ENCODE results near the gene TNS2.
A peak's percentile ranks its signal among the peaks of the same experiment; 100 is the strongest.
"Not testable (repeated sequence)": the region's sequence is repeated elsewhere in the genome, so short reads cannot be mapped to it uniquely, and the experiment has no call there.

TNS2 gene, protein sequence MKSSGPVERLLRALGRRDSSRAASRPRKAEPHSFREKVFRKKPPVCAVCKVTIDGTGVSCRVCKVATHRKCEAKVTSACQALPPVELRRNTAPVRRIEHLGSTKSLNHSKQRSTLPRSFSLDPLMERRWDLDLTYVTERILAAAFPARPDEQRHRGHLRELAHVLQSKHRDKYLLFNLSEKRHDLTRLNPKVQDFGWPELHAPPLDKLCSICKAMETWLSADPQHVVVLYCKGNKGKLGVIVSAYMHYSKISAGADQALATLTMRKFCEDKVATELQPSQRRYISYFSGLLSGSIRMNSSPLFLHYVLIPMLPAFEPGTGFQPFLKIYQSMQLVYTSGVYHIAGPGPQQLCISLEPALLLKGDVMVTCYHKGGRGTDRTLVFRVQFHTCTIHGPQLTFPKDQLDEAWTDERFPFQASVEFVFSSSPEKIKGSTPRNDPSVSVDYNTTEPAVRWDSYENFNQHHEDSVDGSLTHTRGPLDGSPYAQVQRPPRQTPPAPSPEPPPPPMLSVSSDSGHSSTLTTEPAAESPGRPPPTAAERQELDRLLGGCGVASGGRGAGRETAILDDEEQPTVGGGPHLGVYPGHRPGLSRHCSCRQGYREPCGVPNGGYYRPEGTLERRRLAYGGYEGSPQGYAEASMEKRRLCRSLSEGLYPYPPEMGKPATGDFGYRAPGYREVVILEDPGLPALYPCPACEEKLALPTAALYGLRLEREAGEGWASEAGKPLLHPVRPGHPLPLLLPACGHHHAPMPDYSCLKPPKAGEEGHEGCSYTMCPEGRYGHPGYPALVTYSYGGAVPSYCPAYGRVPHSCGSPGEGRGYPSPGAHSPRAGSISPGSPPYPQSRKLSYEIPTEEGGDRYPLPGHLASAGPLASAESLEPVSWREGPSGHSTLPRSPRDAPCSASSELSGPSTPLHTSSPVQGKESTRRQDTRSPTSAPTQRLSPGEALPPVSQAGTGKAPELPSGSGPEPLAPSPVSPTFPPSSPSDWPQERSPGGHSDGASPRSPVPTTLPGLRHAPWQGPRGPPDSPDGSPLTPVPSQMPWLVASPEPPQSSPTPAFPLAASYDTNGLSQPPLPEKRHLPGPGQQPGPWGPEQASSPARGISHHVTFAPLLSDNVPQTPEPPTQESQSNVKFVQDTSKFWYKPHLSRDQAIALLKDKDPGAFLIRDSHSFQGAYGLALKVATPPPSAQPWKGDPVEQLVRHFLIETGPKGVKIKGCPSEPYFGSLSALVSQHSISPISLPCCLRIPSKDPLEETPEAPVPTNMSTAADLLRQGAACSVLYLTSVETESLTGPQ (N-terminal part only)

DNA sequence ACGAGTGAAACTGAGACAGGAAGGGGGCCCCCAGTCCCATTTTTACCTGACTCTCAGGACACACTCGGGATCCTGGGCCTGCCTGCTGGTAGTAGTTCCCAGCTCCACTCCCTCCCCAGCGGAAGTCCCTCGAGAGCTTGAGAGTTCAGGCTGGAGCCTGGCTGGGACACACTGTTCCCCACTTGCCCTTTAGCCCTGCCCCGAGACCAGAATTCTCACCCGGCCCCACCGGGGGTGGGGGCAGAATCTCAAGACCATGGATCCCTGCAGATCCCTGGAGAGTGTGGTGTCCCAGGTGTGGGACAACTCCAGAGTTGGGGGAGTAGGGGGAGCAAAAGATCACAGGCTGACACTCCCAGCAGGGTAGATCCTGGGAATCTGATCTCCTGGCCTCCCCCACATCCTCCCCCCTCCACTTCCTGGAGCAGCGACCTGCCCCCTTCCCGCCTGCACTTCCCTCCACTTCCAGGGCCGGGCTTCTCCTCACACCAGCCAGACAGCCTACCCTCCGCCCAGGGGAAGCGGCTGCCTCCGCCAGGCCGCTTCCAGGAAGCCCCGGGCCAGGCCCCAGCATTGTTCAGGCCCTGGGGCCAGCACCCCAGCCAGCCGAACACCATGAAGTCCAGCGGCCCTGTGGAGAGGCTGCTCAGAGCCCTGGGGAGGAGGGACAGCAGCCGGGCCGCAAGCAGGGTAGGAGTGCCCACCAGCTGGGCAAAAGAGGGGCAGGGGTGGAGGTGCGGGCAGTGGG is at the start of gene TNS2:
TSS of gene TNS2 (plus strand) at position 495 of the 748 bp plus-strand sequence. CDS start at position 616, 121 bp downstream.
- DNase-seq (ENCODE audit: low read depth), result no peak

DNA sequence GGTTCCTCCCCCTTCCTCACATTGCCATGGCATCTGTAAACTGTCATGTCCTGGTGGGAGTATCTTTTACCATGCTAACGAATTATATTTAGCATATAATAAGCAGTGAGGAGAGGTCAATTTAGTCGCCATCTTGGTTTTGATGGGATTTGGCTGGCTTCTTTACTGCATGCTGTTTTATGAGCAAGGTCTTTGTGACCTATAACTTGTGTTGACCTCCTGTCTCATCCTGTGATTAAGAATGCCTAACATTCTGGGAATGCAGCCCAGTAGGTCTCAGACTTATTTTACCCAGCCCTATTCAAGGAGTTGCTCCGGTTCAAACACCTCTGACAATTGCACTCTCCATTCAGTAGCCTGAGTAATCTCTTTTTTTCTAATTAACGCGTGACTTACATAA is 45.7 kb upstream of the TNS2 start:
- DNase-seq (ENCODE audit: low read depth), result no peak

DNA sequence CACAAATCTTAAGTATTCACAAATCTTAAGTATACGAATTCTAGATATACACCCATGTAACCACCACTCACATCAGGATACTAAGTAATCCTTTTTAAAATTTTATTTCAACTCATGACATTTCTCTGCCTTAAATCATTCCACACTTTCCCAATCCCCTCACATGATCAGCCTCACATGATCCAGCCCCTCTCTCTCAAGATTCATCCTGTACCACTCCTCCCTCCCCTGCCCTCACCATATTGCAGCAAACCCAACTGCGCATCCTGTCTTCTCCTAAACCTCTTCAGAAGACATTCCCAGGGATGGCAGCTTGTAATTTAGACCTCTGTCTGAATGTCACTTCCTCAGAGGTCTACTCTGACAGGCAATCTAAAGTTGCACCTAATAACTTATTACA is 45.3 kb upstream of the TNS2 start:
- no peak for DNase-seq (ENCODE audit: low read depth)

DNA sequence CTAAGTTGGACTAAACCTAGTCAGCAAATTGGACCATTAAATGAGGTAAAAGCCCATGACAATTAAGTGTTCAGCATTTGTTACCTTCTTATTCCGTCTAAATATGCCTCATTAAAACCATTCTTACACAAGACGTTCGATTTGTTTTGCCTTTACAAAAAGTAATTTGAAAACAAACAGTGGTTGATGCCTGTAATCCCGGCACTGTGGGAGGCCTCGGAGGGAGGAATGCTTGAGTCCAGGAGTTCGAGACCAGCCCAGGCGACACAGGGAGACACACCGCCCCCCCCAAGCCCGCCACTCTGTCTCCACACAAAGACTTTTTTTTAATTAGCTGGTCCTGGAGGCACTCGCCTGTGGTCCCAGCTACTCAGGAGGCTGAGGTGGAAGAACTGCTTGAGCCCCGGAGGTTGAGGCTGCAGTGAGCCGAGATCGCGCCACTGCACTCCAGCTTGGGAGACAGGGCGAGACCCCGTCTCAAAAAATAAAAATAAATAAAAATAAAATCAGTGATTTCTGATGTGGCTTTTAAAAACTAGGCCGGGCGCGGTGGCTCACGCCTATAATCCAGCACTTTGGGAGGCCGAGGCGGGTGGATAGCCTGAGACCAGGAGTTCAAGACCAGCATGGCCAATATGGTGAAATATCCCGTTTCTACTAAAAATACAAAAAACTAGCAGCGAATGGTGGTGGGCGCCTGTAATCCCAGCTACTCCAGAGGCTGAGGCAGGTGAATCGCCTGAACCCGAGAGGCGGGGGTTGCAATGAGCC is 44.5 kb upstream of the TNS2 start:
- DNase-seq (ENCODE audit: low read depth), result no peak

DNA sequence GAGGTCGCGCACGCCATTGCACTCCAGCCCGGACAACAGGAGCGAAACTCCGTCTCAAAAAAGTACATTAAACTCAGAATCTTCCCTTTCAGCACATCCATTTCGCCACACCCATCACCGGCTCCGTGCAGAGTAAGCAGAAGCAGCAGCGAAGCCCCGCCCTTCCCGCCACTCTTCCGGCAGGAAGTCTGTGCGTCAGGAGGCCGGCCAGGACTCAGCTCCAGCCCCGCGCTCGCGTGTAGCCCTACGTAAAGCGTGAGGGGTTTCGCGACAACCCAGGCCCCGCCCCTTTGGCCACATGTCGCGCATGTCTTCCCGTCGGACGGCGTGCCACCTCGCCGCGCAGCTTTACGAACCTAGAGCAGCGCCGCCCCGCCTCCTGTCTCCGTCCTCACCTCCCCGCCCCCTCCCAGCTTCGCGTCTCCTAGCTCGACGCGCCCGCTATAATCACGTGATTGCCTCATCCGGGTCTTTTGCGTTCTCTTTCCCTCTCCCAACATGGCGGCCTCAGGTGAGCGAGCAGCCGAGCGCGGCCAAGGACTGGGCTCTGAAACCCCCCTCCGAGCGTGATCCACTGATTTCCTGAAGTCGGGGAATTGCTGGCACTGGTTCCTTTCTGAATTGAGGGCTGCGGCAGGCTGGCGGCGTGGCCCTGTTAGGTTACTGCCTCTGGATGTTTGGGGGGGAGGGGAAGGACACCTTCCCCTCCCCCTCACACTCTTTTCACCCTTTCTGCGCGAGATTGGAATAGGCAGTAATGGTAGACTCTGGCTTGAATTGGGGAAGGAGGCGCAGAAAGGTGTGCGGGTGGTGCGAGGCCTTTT is 43.7 kb upstream of the TNS2 start, which contains the start of gene EIF4B:
TSS of gene EIF4B (plus strand) at position 471 of the 824 bp plus-strand sequence. CDS start at position 499, 28 bp downstream.
- DNase-seq (ENCODE audit: low read depth), result peak; percentile 99

DNA sequence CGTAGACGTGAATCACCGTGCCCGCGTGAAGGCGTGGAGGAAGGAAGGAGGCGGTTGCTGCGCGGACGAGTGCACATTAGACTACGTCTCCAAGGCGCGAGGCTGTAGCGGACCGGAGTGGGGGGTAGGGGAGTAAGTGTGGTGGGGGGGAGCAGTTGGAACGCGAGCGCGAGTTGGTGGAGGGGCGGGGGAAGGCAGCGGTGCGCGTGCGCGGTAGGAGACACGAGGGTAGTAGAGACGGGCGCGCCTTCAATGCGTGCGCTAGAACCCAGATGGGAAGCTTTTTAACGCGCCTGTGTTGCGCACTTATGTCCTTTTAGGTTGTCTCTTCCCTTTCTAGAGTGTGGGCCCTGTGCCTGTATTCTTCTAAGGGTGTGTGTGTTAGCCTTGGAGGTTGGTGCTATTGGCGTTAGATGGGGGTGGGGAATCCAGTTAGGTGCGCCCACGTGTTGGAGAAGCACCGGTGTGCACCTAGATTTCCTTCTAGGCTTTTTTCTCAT is 43.0 kb upstream of the TNS2 start:
- DNase-seq (ENCODE audit: low read depth), result peak; percentile 59

DNA sequence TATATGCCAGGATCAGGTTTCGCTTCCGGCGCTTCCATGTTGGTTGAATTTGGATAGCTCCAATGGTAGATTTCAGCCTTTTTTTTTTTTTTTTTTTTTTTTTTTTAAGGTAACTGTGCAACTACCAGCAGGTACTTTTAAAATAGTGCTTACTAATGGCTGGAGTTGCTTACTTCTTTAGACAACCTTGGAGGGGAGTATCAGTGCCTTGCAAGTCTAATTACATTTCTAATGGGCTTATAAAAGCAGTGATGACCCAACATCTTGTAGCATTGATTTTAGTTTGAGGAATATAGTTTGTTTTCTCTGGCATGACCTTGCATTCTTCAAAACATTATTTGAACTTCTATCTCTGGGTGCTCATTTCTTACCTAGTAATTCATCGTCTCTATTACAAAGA is 42.5 kb upstream of the TNS2 start:
- DNase-seq (ENCODE audit: low read depth), result no peak

DNA sequence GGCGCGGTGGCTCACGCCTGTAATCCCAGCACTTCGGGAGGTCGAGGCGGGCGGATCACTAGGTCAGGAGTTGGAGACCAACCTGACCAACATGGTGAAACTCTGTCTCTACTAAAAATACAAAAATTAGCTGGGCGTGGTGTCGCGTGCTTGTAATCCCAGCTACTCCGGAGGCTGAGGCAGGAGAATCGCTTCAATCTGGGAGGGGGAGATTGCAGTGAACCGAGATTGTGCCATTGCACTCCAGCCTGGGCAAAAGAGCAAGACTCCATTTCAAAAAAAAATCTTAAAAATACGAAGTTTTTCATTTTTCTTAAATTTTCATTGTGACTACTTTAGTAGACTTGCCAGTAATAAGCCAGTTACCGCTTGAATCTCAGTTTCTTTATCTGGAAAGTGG is 41.1 kb upstream of the TNS2 start:
- not testable (repeated sequence) for DNase-seq (ENCODE audit: low read depth)

DNA sequence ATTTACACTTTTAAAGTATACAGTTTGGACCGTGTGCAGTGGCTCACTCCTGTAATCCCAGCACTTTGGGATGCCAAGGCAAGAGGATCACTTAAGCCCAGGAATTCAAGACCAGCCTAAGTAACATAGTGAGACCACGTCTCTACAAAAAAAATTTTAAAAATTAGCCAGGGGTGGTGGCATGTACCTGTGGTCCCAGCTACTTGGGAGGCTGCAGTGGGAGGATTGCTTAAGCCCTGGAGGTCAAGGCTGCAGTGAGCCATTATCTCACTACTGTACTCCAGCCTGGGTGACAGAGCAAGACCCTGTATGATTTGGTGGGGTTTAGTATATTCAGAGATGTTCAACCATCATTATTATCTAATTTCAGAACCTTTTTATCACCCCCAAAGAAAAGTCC is 38.9 kb upstream of the TNS2 start:
- DNase-seq (ENCODE audit: low read depth), result no peak

DNA sequence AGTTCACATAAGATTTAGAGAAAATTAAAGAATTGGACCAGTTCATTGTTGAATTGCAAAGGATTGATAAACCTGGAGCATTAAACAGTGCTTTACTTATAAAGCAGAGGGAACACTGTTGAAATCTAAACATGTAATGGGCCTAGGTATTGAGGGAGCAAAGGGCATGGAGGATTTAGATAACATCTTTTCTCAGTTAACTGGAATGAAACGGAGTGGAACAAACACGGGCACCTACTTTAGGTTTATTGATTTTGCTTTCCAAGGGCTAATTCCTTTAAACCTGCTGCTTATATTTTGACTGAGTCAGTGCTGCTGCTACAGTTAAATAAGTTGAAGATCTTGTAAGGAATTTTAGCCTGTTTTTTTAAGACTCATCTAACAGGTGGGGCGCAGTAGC is 38.0 kb upstream of the TNS2 start:
- no peak for DNase-seq (ENCODE audit: low read depth)

DNA sequence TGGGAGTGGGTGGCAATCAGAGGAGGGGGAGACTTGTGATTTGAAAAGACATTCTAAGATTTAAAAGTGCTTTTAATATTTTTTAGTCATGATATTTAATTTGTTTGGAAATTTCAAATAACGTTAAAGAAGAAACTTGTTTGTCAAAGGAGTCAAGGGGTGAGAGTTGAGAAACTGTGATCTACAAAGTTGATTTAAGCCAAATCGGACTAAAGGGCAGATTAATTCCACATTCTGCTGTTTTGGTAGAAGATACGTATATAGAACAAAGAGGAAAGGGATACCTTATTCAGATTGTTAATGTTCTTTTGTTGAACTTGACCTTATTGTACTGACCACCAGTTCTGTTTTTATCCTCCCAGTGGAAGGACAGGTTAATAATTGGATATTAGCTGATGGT is 36.9 kb upstream of the TNS2 start:
- DNase-seq (ENCODE audit: low read depth), result no peak

DNA sequence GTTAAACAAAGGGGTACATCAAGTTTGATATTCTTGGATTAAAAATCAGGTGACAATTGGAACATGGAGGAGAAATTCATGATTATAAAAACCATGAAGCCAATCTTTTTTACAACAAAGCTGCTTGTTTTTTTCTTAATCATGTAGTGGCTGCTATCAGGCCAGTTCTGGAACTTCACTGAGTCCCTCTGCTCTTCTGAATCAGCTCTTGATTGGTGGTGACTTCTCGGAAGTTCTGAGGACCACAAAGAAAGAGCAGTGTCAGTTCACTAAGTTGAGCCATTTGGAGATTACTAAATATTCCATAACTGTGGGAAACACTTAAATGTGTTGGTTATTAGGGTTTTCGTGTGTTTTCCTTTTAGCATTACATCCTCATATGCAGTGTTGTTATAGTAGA is 35.2 kb upstream of the TNS2 start:
- DNase-seq (ENCODE audit: low read depth), result no peak

DNA sequence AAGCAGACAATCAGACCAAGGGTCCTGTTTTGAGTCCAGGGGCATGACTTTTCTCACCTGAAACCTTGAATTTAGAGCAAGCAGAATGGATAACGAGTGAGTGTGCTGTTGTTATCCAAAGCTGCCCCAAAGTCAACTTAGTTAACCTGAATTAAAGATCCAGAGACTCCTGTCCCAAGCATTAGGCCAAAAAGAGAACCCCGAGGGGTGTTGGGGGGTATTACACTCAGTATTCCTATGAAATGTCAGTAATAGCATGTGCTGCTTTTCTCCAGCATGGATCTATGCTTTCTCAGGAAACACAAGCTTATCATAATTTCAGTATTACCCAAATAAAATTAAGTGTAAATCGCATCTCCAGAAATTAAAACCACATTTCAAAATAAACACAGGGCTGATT is 24.6 kb upstream of the TNS2 start:
- DNase-seq (ENCODE audit: low read depth), result no peak

DNA sequence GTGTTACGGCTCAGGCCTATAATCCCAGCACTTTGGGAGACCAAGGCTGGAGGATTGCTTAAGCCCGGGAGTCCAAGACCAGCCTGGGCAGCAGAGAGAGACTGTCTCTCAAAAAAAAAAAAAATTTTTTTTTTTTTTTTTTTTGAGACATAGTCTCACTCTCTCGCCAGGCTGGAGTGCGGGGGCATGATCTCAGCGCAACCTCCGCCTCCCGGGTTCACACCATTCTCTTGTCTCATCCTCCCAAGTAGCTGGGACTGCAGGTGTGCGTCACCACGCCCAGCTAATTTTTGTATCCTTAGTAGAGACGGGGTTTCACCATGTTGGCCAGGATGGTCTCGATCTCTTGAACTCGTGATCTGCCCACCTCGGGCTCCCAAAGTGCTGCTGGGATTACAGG is 22.9 kb upstream of the TNS2 start:
- DNase-seq (ENCODE audit: low read depth), result not testable (repeated sequence)

DNA sequence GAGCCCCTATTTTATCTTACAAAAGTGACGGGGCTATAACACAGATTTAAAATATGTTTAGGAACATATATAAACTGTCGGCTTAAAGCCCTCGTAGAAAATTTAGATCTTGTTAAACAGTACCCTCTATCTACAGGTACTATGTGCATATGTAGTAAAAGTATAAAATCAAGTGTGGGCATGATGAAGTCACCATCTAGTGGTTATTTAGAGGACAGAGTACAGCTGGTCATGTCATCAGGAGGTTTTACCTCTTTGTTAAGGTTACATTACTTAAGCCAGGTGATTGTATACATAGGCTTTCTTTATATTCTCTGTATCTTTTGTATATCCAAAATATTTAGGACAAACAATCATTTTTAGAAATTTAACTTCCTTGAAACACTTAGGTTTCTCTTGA is 18.2 kb upstream of the TNS2 start:
- DNase-seq (ENCODE audit: low read depth), result no peak

DNA sequence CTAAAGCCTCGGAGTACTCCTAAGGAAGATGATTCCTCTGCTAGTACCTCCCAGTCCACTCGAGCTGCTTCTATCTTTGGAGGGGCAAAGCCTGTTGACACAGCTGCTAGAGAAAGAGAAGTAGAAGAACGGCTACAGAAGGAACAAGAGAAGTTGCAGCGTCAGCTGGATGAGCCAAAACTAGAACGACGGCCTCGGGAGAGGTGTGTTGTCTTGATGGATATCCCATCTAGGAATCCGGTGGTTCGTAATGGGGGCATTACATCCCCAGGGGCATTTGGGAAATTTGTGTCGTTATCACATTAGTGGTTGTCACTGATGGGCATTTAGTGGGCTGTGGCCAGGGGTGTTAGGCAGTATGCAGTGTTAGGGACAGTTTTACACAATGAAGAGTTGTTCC is 16.0 kb upstream of the TNS2 start:
- DNase-seq (ENCODE audit: low read depth), result not testable (repeated sequence)

DNA sequence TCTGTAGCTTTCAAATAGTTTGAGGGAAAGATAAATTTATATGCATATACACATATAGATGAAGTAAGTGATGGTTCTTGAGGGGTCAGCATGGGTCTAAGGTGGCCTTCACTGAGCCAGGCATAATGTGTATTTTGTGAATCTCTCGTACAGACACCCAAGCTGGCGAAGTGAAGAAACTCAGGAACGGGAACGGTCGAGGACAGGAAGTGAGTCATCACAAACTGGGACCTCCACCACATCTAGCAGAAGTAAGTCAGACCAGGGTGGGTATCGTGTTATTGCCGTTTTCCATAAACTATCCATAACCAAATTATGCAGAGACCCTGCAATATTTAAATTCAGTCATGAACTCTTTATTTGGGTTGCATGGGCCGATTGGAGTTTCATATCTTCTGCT is 15.4 kb upstream of the TNS2 start:
- no peak for DNase-seq (ENCODE audit: low read depth)

DNA sequence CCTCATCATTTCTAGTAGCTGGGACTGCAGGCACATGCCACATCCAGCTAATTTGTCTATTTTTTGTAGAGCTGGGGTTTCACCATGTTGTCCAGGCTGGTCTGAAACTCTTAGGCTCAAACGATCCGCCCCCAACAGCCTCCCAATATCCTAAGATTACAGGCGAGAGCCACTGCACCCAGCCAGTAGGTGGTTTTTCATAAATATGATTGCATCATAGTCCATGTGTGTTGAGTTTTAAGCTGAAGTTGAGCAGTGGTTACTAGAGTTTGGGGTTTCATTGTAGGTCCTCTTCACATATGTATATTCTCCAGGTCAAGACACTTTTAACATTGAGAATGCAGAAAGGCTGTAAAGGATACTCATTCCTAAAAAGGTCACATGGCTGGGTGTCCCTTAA is 13.1 kb upstream of the TNS2 start:
- no peak for DNase-seq (ENCODE audit: low read depth)

DNA sequence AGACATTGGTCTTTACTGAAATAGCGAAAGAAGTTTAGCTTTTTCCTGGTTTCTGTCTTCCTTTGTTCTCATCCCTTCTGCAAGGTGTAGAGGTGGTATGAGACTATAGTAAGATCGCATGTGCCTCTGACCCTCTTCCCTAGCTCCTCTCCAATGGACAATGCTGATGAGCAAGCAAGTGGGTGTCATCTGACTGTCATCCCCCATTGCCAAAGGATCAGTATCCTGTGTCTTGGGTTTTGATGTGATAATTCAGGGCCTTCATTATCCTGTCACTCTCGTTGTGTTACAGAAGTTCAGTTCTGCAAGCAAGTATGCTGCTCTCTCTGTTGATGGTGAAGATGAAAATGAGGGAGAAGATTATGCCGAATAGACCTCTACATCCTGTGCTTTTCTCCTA is 10.0 kb upstream of the TNS2 start:
- no peak for DNase-seq (ENCODE audit: low read depth)

Data from activated T-helper 1 cell treated with Interleukin-2 at 50 U/mL for 16 hours (primary cell).